SK-N-SH (cell line): Measurements from ENCODE around the gene B3GNT7. TPM values are rescaled to one million over a fixed set of nuclear protein-coding genes. Genes with fewer than 3 reads are reported as not detected.
A peak's percentile ranks its signal among the peaks of the same experiment; 100 is the strongest.

Source experiments
- CTCF ChIA-PET: fragments of 300-600, 350-600 bp; formaldehyde crosslinking; extraction: SDS; loops from one replicate; lab custom pipeline; 2021; lab: Yijun Ruan, JAX
- POLR2A ChIA-PET: fragments of 350-600 bp; sonication (Branson Sonifier 250); formaldehyde crosslinking; extraction: SDS; loops from one replicate; lab custom pipeline; 2020; ENCODE audit warnings: antibody characterized with exemption, inconsistent platforms; lab: Yijun Ruan, JAX
- DNase-seq: peaks from one replicate; pipeline ENCODE4 v3.0.0; 2012
- H2AFZ ChIP-seq: fragments of 200-600 bp; sonication (generic); 2 replicates; pipeline ENCODE4 v1.8.1; 2016; ENCODE audit warnings: antibody characterized with exemption, mild to moderate bottlenecking, low read depth
- H3F3A ChIP-seq: fragments of 200-600 bp; sonication (generic); replicated peaks from 2 replicates; pipeline ENCODE3; 2016; ENCODE audit warnings: antibody characterized with exemption, mild to moderate bottlenecking; ENCODE audit not compliant: insufficient read depth
- H3K27ac ChIP-seq, 2 experiments: fragments of 200-500 bp in 1 of 2; fragments of 200-600 bp in 1 of 2; sonication (Bioruptor generic) in 1 of 2; sonication (generic), shearing (Covaris generic) in 1 of 2; 2 replicates each; pipeline versions ENCODE4 v1.5.1 to v1.6.1; 2014 to 2016; ENCODE audit warnings: low read depth in 2 of 2, inconsistent platforms in 1 of 2, low read length in 1 of 2, mild to moderate bottlenecking in 1 of 2, mixed read lengths in 1 of 2
- H3K27me3 ChIP-seq: fragments of 200-600 bp; sonication (generic), shearing (Covaris generic); 2 replicates; pipeline ENCODE4 v1.6.1; 2016; ENCODE audit warnings: mixed run types; ENCODE audit not compliant: insufficient read depth
- H3K36me3 ChIP-seq, 2 experiments: fragments of 200-500 bp in 1 of 2; fragments of 200-600 bp in 1 of 2; sonication (Bioruptor generic) in 1 of 2; sonication (generic) in 1 of 2; replicated peaks in 1 of 2; 2 replicates each; pipeline versions ENCODE3 to v1.5.1; 2014 to 2016; ENCODE audit warnings: low read length in 1 of 2, mild to moderate bottlenecking in 1 of 2; ENCODE audit not compliant: insufficient read depth in 2 of 2, control insufficient read depth in 1 of 2
- H3K4me1 ChIP-seq, 2 experiments: fragments of 200-500 bp in 1 of 2; fragments of 200-600 bp in 1 of 2; sonication (Bioruptor generic) in 1 of 2; sonication (generic), shearing (Covaris generic) in 1 of 2; 2 replicates each; pipeline versions ENCODE4 v1.5.1 to v1.6.1; 2014 to 2016; ENCODE audit warnings: low read depth in 1 of 2, low read length in 1 of 2, mixed run types in 1 of 2; ENCODE audit not compliant: insufficient read depth in 2 of 2, control insufficient read depth in 1 of 2
- H3K4me2 ChIP-seq: fragments of 200-600 bp; sonication (generic), shearing (Covaris generic); 2 replicates; pipeline ENCODE4 v1.6.1; 2017; ENCODE audit warnings: mixed run types
- H3K4me3 ChIP-seq, 2 experiments: fragments of 200-500 bp in 1 of 2; fragments of 200-600 bp in 1 of 2; sonication (Bioruptor generic) in 1 of 2; sonication (generic), shearing (Covaris generic) in 1 of 2; 2 replicates each; pipeline versions ENCODE4 v1.5.1 to v1.8.1; 2014 to 2016; ENCODE audit warnings: low read depth in 2 of 2, inconsistent platforms in 1 of 2, low read length in 1 of 2, mild to moderate bottlenecking in 1 of 2, mixed read lengths in 1 of 2, moderate library complexity in 1 of 2
- H3K79me2 ChIP-seq: fragments of 200-600 bp; sonication (generic); 2 replicates; pipeline ENCODE4 v1.8.1; 2017; ENCODE audit warnings: mild to moderate bottlenecking; ENCODE audit not compliant: insufficient read depth
- H3K9ac ChIP-seq: fragments of 200-600 bp; sonication (generic); 2 replicates; pipeline ENCODE4 v1.6.1; 2017; ENCODE audit warnings: mixed run types
- H3K9me2 ChIP-seq: fragments of 200-600 bp; sonication (generic); 2 replicates; pipeline ENCODE4 v1.6.1; 2017; ENCODE audit warnings: mixed run types
- H3K9me3 ChIP-seq: fragments of 200-600 bp; sonication (generic); 2 replicates; pipeline ENCODE4 v1.6.1; 2017; ENCODE audit warnings: mixed run types, mild to moderate bottlenecking, moderate library complexity
- H4K20me1 ChIP-seq: fragments of 200-600 bp; sonication (generic); 2 replicates; pipeline ENCODE4 v1.6.1; 2017; ENCODE audit warnings: mild to moderate bottlenecking, mixed run types; ENCODE audit not compliant: insufficient read depth
- FOXJ3 ChIP-seq: sonication (generic); formaldehyde crosslinking; IDR thresholded peaks from 2 replicates; pipeline ENCODE4 v1.5.1; 2020; ENCODE audit warnings: mild to moderate bottlenecking, missing genetic modification reagents
- FOXM1 ChIP-seq: IDR thresholded peaks from 2 replicates; pipeline ENCODE4 v1.4.0; 2012; ENCODE audit warnings: low read depth, mild to moderate bottlenecking
- GABPA ChIP-seq: IDR thresholded peaks from 2 replicates; pipeline ENCODE4 v1.4.0; 2012; ENCODE audit warnings: low read depth, mild to moderate bottlenecking
- JUND ChIP-seq: IDR thresholded peaks from 2 replicates; pipeline ENCODE4 v1.4.0; 2012
- POLR2AphosphoS5 ChIP-seq: IDR thresholded peaks from 2 replicates; pipeline ENCODE4 v1.6.1; 2012; ENCODE audit warnings: low read depth, low read length
- RCOR1 ChIP-seq: fragments of 150-350 bp; IDR thresholded peaks from 2 replicates; pipeline ENCODE4 v1.6.1; 2017; ENCODE audit warnings: antibody characterized with exemption, low read length
- RFX5 ChIP-seq: IDR thresholded peaks from 2 replicates; pipeline ENCODE4 v1.6.1; 2012; ENCODE audit warnings: mild to moderate bottlenecking, improper control_type of control experiment, low read length
- TEAD4 ChIP-seq: IDR thresholded peaks from 2 replicates; pipeline ENCODE4 v1.4.0; 2012; ENCODE audit warnings: mild to moderate bottlenecking, borderline replicate concordance; ENCODE audit not compliant: insufficient read depth
- YY1 ChIP-seq: IDR thresholded peaks from 2 replicates; pipeline ENCODE4 v1.4.0; 2012; ENCODE audit warnings: low read depth, mild to moderate bottlenecking
- WGBS: methylation state at CpG from one replicate; pipeline ENCODE4 v1.1.6; 2017; ENCODE audit warnings: low lambda C conversion rate; 5-methylcytosine and 5-hydroxymethylcytosine counted together
- polyA plus RNA-seq, 3 experiments: library from polyadenylated mRNA; depleted of rRNA; stranded (reverse); fragments of >200 nt; gene quantifications; 2 replicates each; pipeline ENCODE4 v1.2.3, GENCODE V29; 2012
- TF ChIP-seq, protein P1 (sequence below): fragments of 200-600 bp; sonication (generic); IDR thresholded peaks from 2 replicates; pipeline ENCODE4 v1.6.1; 2017; ENCODE audit warnings: antibody characterized with exemption, mild to moderate bottlenecking, moderate library complexity

Gene B3GNT7
- polyA plus RNA-seq, 1 of the 3 experiments (the other 2 are of a cell fraction): 0.12 TPM

DNA sequence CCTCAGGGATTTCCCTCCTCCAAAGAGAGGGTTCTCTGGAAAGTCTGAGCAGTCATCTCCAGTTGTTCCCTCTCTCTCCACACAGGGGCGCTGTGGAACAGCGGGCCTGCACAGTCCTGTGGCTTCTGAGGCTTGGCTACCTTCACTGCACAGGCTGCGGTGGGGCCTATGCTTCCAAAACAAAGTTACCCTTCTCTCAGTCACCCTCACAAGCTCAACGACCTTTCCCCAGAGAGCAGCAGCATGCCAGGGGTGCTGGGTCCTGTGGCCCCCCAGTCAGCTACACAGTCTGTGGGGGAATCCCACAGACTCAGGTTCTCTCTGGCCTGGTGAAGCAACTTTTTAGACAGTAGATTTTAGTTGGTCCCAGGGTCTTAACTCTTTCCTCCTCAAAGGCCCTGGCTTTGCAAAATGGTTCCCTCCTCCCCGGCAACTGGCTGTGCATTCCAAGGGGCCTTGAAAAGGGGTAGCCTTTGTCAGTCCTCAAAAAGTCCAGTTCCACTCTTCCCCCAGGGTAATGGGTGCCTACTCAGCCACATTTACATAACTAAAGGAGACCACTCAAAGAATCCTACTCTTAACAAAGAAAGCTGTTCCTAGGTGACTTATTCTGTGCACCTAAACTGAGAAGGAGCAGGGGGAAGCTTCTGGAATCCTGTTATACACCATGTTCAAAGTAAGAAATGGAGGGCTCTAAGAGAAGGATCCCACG lies 14.9 kb downstream of the B3GNT7 start:
- DNase-seq: no peak
- no peak overlapping the region for H3K9ac ChIP-seq
- peaks cover 7% of the 10 kb centered on the region for H3F3A ChIP-seq
- TF ChIP-seq FOXM1 (no peak), JUND (no peak), RFX5 (no peak)
- TF ChIP-seq, protein P1, sequence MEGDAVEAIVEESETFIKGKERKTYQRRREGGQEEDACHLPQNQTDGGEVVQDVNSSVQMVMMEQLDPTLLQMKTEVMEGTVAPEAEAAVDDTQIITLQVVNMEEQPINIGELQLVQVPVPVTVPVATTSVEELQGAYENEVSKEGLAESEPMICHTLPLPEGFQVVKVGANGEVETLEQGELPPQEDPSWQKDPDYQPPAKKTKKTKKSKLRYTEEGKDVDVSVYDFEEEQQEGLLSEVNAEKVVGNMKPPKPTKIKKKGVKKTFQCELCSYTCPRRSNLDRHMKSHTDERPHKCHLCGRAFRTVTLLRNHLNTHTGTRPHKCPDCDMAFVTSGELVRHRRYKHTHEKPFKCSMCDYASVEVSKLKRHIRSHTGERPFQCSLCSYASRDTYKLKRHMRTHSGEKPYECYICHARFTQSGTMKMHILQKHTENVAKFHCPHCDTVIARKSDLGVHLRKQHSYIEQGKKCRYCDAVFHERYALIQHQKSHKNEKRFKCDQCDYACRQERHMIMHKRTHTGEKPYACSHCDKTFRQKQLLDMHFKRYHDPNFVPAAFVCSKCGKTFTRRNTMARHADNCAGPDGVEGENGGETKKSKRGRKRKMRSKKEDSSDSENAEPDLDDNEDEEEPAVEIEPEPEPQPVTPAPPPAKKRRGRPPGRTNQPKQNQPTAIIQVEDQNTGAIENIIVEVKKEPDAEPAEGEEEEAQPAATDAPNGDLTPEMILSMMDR: peak; percentile 47
- no peak overlapping the region for H3K27ac ChIP-seq
- no peak overlapping the region for H2AFZ ChIP-seq
- no peaks in the 10 kb centered on the region for H3K79me2 ChIP-seq
- POLR2A ChIA-PET: no interaction called here
- 93% methylated on average over 6 of the region's 6 CpGs for WGBS
- no peaks in the 10 kb centered on the region for H3K36me3 ChIP-seq
- CTCF ChIA-PET: interaction anchor here (1.6 to 17.2 kb wide), 10 partner anchors 12 to 307 kb away, joined by 6 to 302 read pairs (median 32); no protein-coding TSS in a partner anchor
- H3K27me3 ChIP-seq: no peaks in the 10 kb centered on the region
- no peaks in the 10 kb centered on the region for H3K9me3 ChIP-seq
- peaks cover 5 to 10% of the 10 kb centered on the region in 2 experiments; a peak in 2 of 4 replicates for H3K4me1 ChIP-seq
- no peak overlapping the region for H3K4me2 ChIP-seq
- no peaks in the 10 kb centered on the region for H4K20me1 ChIP-seq
- H3K9me2 ChIP-seq: no peaks in the 10 kb centered on the region
- no peak overlapping the region for H3K4me3 ChIP-seq

DNA sequence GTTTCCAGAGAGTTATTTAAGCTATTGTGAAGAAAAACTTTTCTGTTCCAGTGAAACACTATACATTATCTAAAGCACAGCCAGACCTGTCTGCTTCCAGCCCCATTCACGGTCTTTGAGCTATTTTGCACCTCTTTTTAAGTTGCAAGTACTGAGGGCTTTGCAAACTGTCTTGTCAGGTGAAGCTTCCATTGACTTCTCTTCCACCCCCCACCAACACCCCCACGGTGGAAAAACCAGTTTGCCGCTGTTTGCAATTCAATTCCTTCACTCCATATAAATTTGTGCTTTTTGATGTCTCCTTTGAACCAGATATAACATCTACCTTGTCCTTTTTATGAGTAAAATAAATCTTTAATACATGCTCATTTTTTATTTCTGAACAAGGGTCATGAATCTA lies 15.7 kb downstream of the B3GNT7 start:
- H3K4me3 ChIP-seq: no peak overlapping the region
- H4K20me1 ChIP-seq: no peaks in the 10 kb centered on the region
- H3K27me3 ChIP-seq: no peaks in the 10 kb centered on the region
- no peak overlapping the region for H2AFZ ChIP-seq
- H3F3A ChIP-seq: peaks cover 7% of the 10 kb centered on the region
- no peak for TF ChIP-seq TEAD4
- no peak for TF ChIP-seq POLR2AphosphoS5
- TF ChIP-seq RFX5: no peak
- TF ChIP-seq FOXJ3 (CRISPR knock-in tag): no peak
- TF ChIP-seq YY1: no peak
- no peak for TF ChIP-seq GABPA
- no peak for TF ChIP-seq RCOR1
- no peaks in the 10 kb centered on the region for H3K79me2 ChIP-seq
- no peaks in the 10 kb centered on the region for H3K9me2 ChIP-seq
- H3K4me2 ChIP-seq: peak overlapping the region; percentile 97; the same call in 1 of the 2 replicates
- H3K4me1 ChIP-seq: peaks cover 3 to 6% of the 10 kb centered on the region in 2 experiments; a peak in 2 of 4 replicates
- H3K9me3 ChIP-seq: no peaks in the 10 kb centered on the region
- no peak overlapping the region for H3K9ac ChIP-seq
- H3K36me3 ChIP-seq: no peaks in the 10 kb centered on the region
- ChIA-PET POLR2A (no interaction called here), CTCF (interaction anchor here (0.7 to 17.2 kb wide), 24 partner anchors 8 to 577 kb away, joined by 3 to 302 read pairs (median 11); partner anchors contain the start of gene B3GNT7)
- no peak overlapping the region for H3K27ac ChIP-seq
- 83% methylated on average over 3 of the region's 3 CpGs for WGBS
- no peak for DNase-seq
